LHCN-M2 (cell line): Measurements from ENCODE around the gene DRAP1. TPM values are rescaled to one million over a fixed set of nuclear protein-coding genes. Genes with fewer than 3 reads are reported as not detected.

Experiments
- DNase-seq: peaks from one replicate; pipeline ENCODE4 v3.0.0-alpha.2; 2012; ENCODE audit warnings: low read depth
- total RNA-seq: library from RNA; depleted of rRNA; stranded (reverse); fragments of >200 nt; gene quantifications from 2 replicates; pipeline ENCODE4 v1.2.3, GENCODE V29; 2014; rRNA removed

Gene DRAP1
- total RNA-seq, 1 experiment from 2014 or later, result 383 TPM

GRCh38 chr11:65961267-65962140 lies 42.3 kb downstream of the DRAP1 start, which contains the start of gene SART1:
SART1 (plus strand) TSS chr11:65961734; CDS start chr11:65961781, 47 bp downstream.
- DNase-seq, result peak; percentile 97

- DNase-seq, result no peak
Measured at GRCh38 chr11:65962141-65962564, 42.9 kb downstream of the DRAP1 start.

GRCh38 chr11:65964906-65965305 lies 45.7 kb downstream of the DRAP1 start:
- no peak for DNase-seq

GRCh38 chr11:65965986-65966762 lies 46.9 kb downstream of the DRAP1 start:
- DNase-seq, result no peak

- no peak for DNase-seq
Measured at GRCh38 chr11:65967329-65967934, 48.2 kb downstream of the DRAP1 start.

- peak; percentile 19 for DNase-seq
Measured at GRCh38 chr11:65968600-65969482, 49.6 kb downstream of the DRAP1 start.

Other genes starting within 250 kb of the DRAP1 start
- gene KAT5, start 207.2 kb upstream of the DRAP1 start, total RNA-seq, result 43.1 and 47.6 TPM in 2 replicates
- 76.4 and 87.5 TPM in 2 replicates for gene RNASEH2C, start 198.6 kb upstream of the DRAP1 start, total RNA-seq
- gene AP5B1, start 138.4 kb upstream of the DRAP1 start, total RNA-seq, result 12.8 and 14.1 TPM in 2 replicates
- gene OVOL1, start 132.4 kb upstream of the DRAP1 start, total RNA-seq, result not detected in 2 replicates
- 0.45 and 0.69 TPM in 2 replicates for gene SNX32, start 85.5 kb upstream of the DRAP1 start, total RNA-seq
- gene CFL1, start 61.2 kb upstream of the DRAP1 start, total RNA-seq, result 1,867 and 1,951 TPM in 2 replicates
- gene MUS81, start 59.0 kb upstream of the DRAP1 start, total RNA-seq, result 49.4 and 51.7 TPM in 2 replicates
- 217 and 228 TPM in 2 replicates for gene EFEMP2, start 46.6 kb upstream of the DRAP1 start, total RNA-seq
- 0.40 TPM in 1 of 2 replicates, not detected in the other for gene CTSW, start 39.6 kb upstream of the DRAP1 start, total RNA-seq
- 165 and 171 TPM in 2 replicates for gene FIBP, start 31.0 kb upstream of the DRAP1 start, total RNA-seq
- 91.2 and 95.5 TPM in 2 replicates for gene CCDC85B, start 28.8 kb upstream of the DRAP1 start, total RNA-seq
- 257 and 266 TPM in 2 replicates for gene FOSL1, start 19.0 kb upstream of the DRAP1 start, total RNA-seq
- 57.1 and 69.1 TPM in 2 replicates for gene C11orf68, start 364 bp upstream of the DRAP1 start, total RNA-seq
- 0.06 TPM in 1 of 2 replicates, not detected in the other for gene TSGA10IP, start 26.1 kb downstream of the DRAP1 start, total RNA-seq
- gene SART1, start 42.3 kb downstream of the DRAP1 start, total RNA-seq, result 36.0 and 45.7 TPM in 2 replicates
- gene EIF1AD, start 82.7 kb downstream of the DRAP1 start, total RNA-seq, result 47.0 and 53.3 TPM in 2 replicates
- gene BANF1, start 83.1 kb downstream of the DRAP1 start, total RNA-seq, result 67.8 and 70.4 TPM in 2 replicates
- not detected in 2 replicates for gene CST6, start 92.6 kb downstream of the DRAP1 start, total RNA-seq
- gene CATSPER1, start 107.1 kb downstream of the DRAP1 start, total RNA-seq, result 0.75 and 1.8 TPM in 2 replicates
- not detected in 2 replicates for gene GAL3ST3, start 129.7 kb downstream of the DRAP1 start, total RNA-seq
- gene SF3B2, start 132.9 kb downstream of the DRAP1 start, total RNA-seq, result 156 and 163 TPM in 2 replicates
- gene PACS1, start 150.8 kb downstream of the DRAP1 start, total RNA-seq, result 26.0 and 30.0 TPM in 2 replicates